NCI-H82 (cell line): Measurements from ENCODE around the gene FXYD6.

ENCODE experiments used
- DNase-seq: peaks from one replicate; lab custom pipeline; 2025; lab: John Stamatoyannopoulos, UW

Gene FXYD6

GRCh38 chr11:117843666-117844484 is 32.6 kb downstream of the FXYD6 start:
- DNase-seq = peak; percentile 63

GRCh38 chr11:117842131-117842941 is 34.1 kb downstream of the FXYD6 start:
- no peak for DNase-seq

- no peak for DNase-seq
These were observed 34.9 kb downstream of the FXYD6 start for GRCh38 chr11:117841551-117842031.

- no peak for DNase-seq
These were observed 35.4 kb downstream of the FXYD6 start for GRCh38 chr11:117840881-117841550.

- no peak for DNase-seq
These were observed 36.3 kb downstream of the FXYD6 start for GRCh38 chr11:117839936-117840813.

- no peak for DNase-seq
These were observed 37.0 kb downstream of the FXYD6 start for GRCh38 chr11:117839380-117839881.

GRCh38 chr11:117838901-117839300 is 37.6 kb downstream of the FXYD6 start:
- DNase-seq = no peak

GRCh38 chr11:117837791-117838190 is 38.7 kb downstream of the FXYD6 start:
- no peak for DNase-seq

- no peak for DNase-seq
These were observed 39.2 kb downstream of the FXYD6 start for GRCh38 chr11:117837070-117837776.

- no peak for DNase-seq
These were observed 40.1 kb downstream of the FXYD6 start for GRCh38 chr11:117836077-117836960.

- DNase-seq = no peak
These were observed 40.9 kb downstream of the FXYD6 start for GRCh38 chr11:117835576-117835975.

- no peak for DNase-seq
These were observed 41.5 kb downstream of the FXYD6 start for GRCh38 chr11:117834838-117835443.

GRCh38 chr11:117834068-117834810 is 42.2 kb downstream of the FXYD6 start:
- DNase-seq = no peak

- DNase-seq = peak; percentile 56
These were observed 43.0 kb downstream of the FXYD6 start for GRCh38 chr11:117833401-117833891.

- no peak for DNase-seq
These were observed 43.9 kb downstream of the FXYD6 start for GRCh38 chr11:117832511-117832910.

GRCh38 chr11:117831661-117832415 is 44.6 kb downstream of the FXYD6 start:
- no peak for DNase-seq

GRCh38 chr11:117830674-117831351 is 45.6 kb downstream of the FXYD6 start:
- no peak for DNase-seq
